GM12878 (cell line): ENCODE measurements around the gene FGF23. TPM values are rescaled to one million over a fixed set of nuclear protein-coding genes. Genes with fewer than 3 reads are reported as not detected.

ENCODE experiments used
- ATAC-seq: fragments of 200-7000 bp; cut with Tn5 transposase; 3 replicates; pipeline ENCODE4 v1.9.1; 2020; ENCODE audit warnings: mild to moderate bottlenecking, moderate library complexity
- BruUV-seq: library from RNA; stranded (reverse); fragments of 400-500 nt; replicated peaks from 2 replicates; lab custom pipeline; 2021; lab: Mats Ljungman, UMichigan
- CTCF ChIA-PET: fragments of 300-600 bp; sonication (Branson Sonifier 250); formaldehyde crosslinking; extraction: SDS; loops from one replicate; lab custom pipeline; 2021; ENCODE audit warnings: inconsistent platforms; lab: Yijun Ruan, JAX
- POLR2A ChIA-PET: fragments of 350-600 bp; formaldehyde crosslinking; extraction: SDS; loops from one replicate; lab custom pipeline; 2021; ENCODE audit warnings: inconsistent platforms; lab: Charles Lee
- RAD21 ChIA-PET: fragments of 300-600 bp; sonication (Branson Sonifier 250); formaldehyde crosslinking; loops from one replicate; lab custom pipeline; 2023; ENCODE audit warnings: antibody characterized with exemption; ENCODE audit not compliant: unreplicated experiment; lab: Charles Lee
- SMC1A ChIA-PET: fragments of 300-600 bp; sonication (Branson Sonifier 250); formaldehyde crosslinking; loops from one replicate; lab custom pipeline; 2023; ENCODE audit not compliant: unreplicated experiment, uncharacterized antibody; lab: Charles Lee
- DNase-seq: peaks from one replicate; pipeline ENCODE4 v3.0.0-alpha.2; 2011; ENCODE audit warnings: low read depth, low spot score
- FAIRE-seq: peaks from 3 replicates; lab custom pipeline; 2011; peaks lifted over from hg19 to GRCh38; lab: Jason Lieb, UNC
- H2AFZ ChIP-seq: 2 replicates; pipeline ENCODE4 v1.6.0; 2011; ENCODE audit warnings: low read depth, low read length, control low read depth; ENCODE audit not compliant: control insufficient read depth
- H3K27ac ChIP-seq: 2 replicates; pipeline ENCODE4 v1.5.1; 2011; ENCODE audit warnings: control low read depth; ENCODE audit not compliant: control insufficient read depth, insufficient read depth
- H3K27me3 ChIP-seq, 2 experiments: replicated peaks in 1 of 2; 2 replicates each; pipeline versions ENCODE4 v1.6.0 to v1.6.1; 2011; ENCODE audit warnings: low read length in 1 of 2; ENCODE audit not compliant: control insufficient read depth in 2 of 2, insufficient read depth in 2 of 2
- H3K36me3 ChIP-seq, 2 experiments: 2 replicates each; pipeline ENCODE4 v1.5.1; 2011; ENCODE audit warnings: low read length in 1 of 2; ENCODE audit not compliant: control insufficient read depth in 2 of 2, insufficient read depth in 2 of 2
- H3K4me1 ChIP-seq: 2 replicates; pipeline ENCODE4 v1.6.1; 2011; ENCODE audit warnings: mild to moderate bottlenecking, low read length, moderate library complexity, mixed read lengths; ENCODE audit not compliant: control insufficient read depth, insufficient read depth
- H3K4me2 ChIP-seq: 2 replicates; pipeline ENCODE4 v1.6.0; 2011; ENCODE audit warnings: control low read depth; ENCODE audit not compliant: control insufficient read depth, insufficient read depth
- H3K4me3 ChIP-seq: fragments of 200-600 bp; sonication (generic); 2 replicates; pipeline ENCODE4 v1.5.1; 2016
- H3K79me2 ChIP-seq: 2 replicates; pipeline ENCODE4 v1.6.0; 2011; ENCODE audit warnings: low read length; ENCODE audit not compliant: control insufficient read depth, insufficient read depth
- H3K9ac ChIP-seq: 2 replicates; pipeline ENCODE4 v1.8.0; 2011; ENCODE audit warnings: low read length, control low read depth, mixed read lengths; ENCODE audit not compliant: control insufficient read depth, insufficient read depth
- H3K9me3 ChIP-seq: replicated peaks from 3 replicates; pipeline ENCODE4 v1.5.1; 2011; ENCODE audit warnings: mild to moderate bottlenecking, low read length; ENCODE audit not compliant: control insufficient read depth, insufficient read depth
- H4K20me1 ChIP-seq: 2 replicates; pipeline ENCODE4 v1.6.0; 2011; ENCODE audit not compliant: control insufficient read depth, insufficient read depth
- RAD21 ChIP-seq: IDR thresholded peaks from 2 replicates; pipeline ENCODE4 v1.6.1; 2011; ENCODE audit warnings: mild to moderate bottlenecking, low read depth, low read length, moderate library complexity; ENCODE audit not compliant: insufficient read depth
- WGBS: methylation state at CpG from one replicate; pipeline ENCODE4 v1.1.6; 2016; ENCODE audit warnings: low lambda C conversion rate; ENCODE audit not compliant: insufficient replicate concordance, insufficient coverage; ENCODE audit errors: missing lambda C conversion rate; 5-methylcytosine and 5-hydroxymethylcytosine counted together
- in situ Hi-C: fragments of 300-500 bp; cut with MboI; formaldehyde crosslinking; loops from 9 replicates; pipeline ENCODE4 v1.14.3; 2018; ENCODE audit warnings: mixed read lengths
- intact Hi-C: fragments of 100-400 bp; cut with micrococcal nuclease; formaldehyde crosslinking; loops from one replicate; pipeline ENCODE4 v1.14.2; 2022; ENCODE audit not compliant: unreplicated experiment
- polyA plus RNA-seq, 11 experiments: library from polyadenylated mRNA; depleted of rRNA in 4 of 11; unstranded in 6 of 11; stranded (reverse) in 5 of 11; fragments of >200 nt; fragmentation: Nextera tagmentation in 4 of 11; fragmentation: Illumina TruSeq in 1 of 11; extraction: Ambion mirVana in 4 of 11; extraction: Trizol in 1 of 11; gene quantifications; 1 replicate in 1 of 11; 2 replicates in 10 of 11; pipeline versions ENCODE4 v1.2.1 to v1.2.3, GENCODE V29; 2011 to 2016; ENCODE audit warnings: inconsistent platforms in 2 of 11, missing spikeins in 2 of 11, low read depth in 1 of 11
- total RNA-seq, 4 experiments: library from RNA; depleted of rRNA in 3 of 4; stranded (reverse); fragments of >200 nt in 3 of 4; fragmentation: Illumina TruSeq in 1 of 4; extraction: Trizol in 1 of 4; gene quantifications; 2 replicates each; pipeline versions ENCODE4 v1.2.1 to v1.2.3, GENCODE V29; 2013 to 2021
- TF ChIP-seq, protein P1 (sequence below), 3 experiments: IDR thresholded peaks in 2 of 3; conservative IDR thresholded peaks in 1 of 3; 2 replicates each; pipeline ENCODE4 v1.5.1; 2011; ENCODE audit warnings: low read depth in 3 of 3, low read length in 3 of 3, mild to moderate bottlenecking in 3 of 3, control low read depth in 2 of 3, moderate library complexity in 2 of 3, inconsistent platforms in 1 of 3, mixed read lengths in 1 of 3; ENCODE audit not compliant: control insufficient read depth in 2 of 3, insufficient read depth in 1 of 3; ENCODE audit errors: extremely low read depth in 1 of 3
- TF ChIP-seq, protein P2 (sequence below): fragments of 450-650 bp; IDR thresholded peaks from 2 replicates; pipeline ENCODE4 v1.6.1; 2016; ENCODE audit warnings: mild to moderate bottlenecking

The FGF23 gene
- total and polyA plus RNA-seq, 10 of the 15 experiments (the other 5 are each of a cell fraction or from before 2014, with no cell fraction given), result not detected

DNA sequence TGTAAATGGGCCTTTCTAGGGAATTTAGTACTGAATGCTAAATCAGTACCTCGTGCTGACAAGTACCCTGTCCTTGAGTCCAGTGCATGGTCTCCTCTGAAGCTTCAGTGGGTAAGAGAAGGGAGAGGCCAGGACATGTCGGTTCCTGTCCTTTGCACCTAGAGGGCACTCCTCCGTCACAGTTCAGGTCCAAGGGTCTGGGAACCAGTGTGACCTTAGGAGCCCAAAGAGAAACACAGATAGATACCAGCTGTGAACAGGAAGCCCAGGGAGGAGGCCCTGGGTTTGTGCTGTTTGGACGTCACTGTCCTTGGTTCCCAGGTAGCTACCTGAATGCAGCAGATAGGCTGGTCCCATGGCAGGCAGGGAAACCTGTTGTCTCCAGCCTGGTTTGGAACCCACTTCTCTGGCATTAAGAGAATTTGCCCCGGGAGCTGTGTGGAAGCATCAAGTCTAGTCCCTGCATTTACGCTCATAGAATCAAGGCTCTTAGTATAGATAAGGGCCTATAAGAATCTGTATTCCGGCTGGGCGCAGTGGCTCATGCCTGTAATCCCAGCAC, 3.9 kb upstream of the FGF23 start:
- POLR2A ChIA-PET, result no interaction called here
- no TSS peak for BruUV-seq
- TF ChIP-seq RAD21, result peak; percentile 39; the same call in 1 of the 2 replicates
- TF ChIP-seq, protein P1, sequence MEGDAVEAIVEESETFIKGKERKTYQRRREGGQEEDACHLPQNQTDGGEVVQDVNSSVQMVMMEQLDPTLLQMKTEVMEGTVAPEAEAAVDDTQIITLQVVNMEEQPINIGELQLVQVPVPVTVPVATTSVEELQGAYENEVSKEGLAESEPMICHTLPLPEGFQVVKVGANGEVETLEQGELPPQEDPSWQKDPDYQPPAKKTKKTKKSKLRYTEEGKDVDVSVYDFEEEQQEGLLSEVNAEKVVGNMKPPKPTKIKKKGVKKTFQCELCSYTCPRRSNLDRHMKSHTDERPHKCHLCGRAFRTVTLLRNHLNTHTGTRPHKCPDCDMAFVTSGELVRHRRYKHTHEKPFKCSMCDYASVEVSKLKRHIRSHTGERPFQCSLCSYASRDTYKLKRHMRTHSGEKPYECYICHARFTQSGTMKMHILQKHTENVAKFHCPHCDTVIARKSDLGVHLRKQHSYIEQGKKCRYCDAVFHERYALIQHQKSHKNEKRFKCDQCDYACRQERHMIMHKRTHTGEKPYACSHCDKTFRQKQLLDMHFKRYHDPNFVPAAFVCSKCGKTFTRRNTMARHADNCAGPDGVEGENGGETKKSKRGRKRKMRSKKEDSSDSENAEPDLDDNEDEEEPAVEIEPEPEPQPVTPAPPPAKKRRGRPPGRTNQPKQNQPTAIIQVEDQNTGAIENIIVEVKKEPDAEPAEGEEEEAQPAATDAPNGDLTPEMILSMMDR (IDR thresholded peaks at IDR 0.05 in 2 of 3, conservative IDR thresholded peaks at IDR 0.05 in 1 of 3; ENCODE audit: control insufficient read depth in 2 of 3, extremely low read depth in 1 of 3, insufficient read depth in 1 of 3, low read depth in 3 of 3, low read length in 3 of 3), result peak; percentile 19 to 29 (median 25); a peak in 3 of 6 replicates
- TF ChIP-seq, protein P2, sequence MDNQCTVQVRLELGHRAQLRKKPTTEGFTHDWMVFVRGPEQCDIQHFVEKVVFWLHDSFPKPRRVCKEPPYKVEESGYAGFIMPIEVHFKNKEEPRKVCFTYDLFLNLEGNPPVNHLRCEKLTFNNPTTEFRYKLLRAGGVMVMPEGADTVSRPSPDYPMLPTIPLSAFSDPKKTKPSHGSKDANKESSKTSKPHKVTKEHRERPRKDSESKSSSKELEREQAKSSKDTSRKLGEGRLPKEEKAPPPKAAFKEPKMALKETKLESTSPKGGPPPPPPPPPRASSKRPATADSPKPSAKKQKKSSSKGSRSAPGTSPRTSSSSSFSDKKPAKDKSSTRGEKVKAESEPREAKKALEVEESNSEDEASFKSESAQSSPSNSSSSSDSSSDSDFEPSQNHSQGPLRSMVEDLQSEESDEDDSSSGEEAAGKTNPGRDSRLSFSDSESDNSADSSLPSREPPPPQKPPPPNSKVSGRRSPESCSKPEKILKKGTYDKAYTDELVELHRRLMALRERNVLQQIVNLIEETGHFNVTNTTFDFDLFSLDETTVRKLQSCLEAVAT, result no peak
- 52% methylated on average over 8 of the region's 8 CpGs for WGBS
- Histone ChIP-seq H3K79me2 (no peaks in the 10 kb centered on the region), H3K36me3 (no peaks in the 10 kb centered on the region), H2AFZ (no peak overlapping the region), H3K27me3 (peaks cover 0 to 2% of the 10 kb centered on the region in 2 experiments; a peak in 2 of 4 replicates), H3K4me1 (no peaks in the 10 kb centered on the region), H4K20me1 (no peaks in the 10 kb centered on the region), H3K9ac (no peak overlapping the region), H3K4me2 (no peak overlapping the region), H3K27ac (no peak overlapping the region), H3K9me3 (no peaks in the 10 kb centered on the region; the same call in 2 of the 3 replicates), H3K4me3 (no peak overlapping the region)
- in situ Hi-C loops (no loop called here), intact Hi-C loops (no loop called here)
- FAIRE-seq (no peak), DNase-seq (no peak), ATAC-seq (peak; percentile 75)
- CTCF ChIA-PET, result interaction anchor here (0.6 to 1.0 kb wide), 2 partner anchors 13 to 144 kb away, joined by 3 to 4 read pairs; no protein-coding TSS in a partner anchor
- RAD21 ChIA-PET, result no interaction called here
- SMC1A ChIA-PET, result no interaction called here
